HG03159 (cell line): Measurements from ENCODE around the gene FGF21.
A peak's percentile ranks its signal among the peaks of the same experiment; 100 is the strongest.

Experiments used
- ATAC-seq: cut with Tn5 transposase; IDR thresholded peaks from one replicate; pipeline ENCODE4 v1.9.1; 2021; ENCODE audit warnings: mild to moderate bottlenecking, moderate library complexity; ENCODE audit not compliant: unreplicated experiment

FGF21 gene

DNA sequence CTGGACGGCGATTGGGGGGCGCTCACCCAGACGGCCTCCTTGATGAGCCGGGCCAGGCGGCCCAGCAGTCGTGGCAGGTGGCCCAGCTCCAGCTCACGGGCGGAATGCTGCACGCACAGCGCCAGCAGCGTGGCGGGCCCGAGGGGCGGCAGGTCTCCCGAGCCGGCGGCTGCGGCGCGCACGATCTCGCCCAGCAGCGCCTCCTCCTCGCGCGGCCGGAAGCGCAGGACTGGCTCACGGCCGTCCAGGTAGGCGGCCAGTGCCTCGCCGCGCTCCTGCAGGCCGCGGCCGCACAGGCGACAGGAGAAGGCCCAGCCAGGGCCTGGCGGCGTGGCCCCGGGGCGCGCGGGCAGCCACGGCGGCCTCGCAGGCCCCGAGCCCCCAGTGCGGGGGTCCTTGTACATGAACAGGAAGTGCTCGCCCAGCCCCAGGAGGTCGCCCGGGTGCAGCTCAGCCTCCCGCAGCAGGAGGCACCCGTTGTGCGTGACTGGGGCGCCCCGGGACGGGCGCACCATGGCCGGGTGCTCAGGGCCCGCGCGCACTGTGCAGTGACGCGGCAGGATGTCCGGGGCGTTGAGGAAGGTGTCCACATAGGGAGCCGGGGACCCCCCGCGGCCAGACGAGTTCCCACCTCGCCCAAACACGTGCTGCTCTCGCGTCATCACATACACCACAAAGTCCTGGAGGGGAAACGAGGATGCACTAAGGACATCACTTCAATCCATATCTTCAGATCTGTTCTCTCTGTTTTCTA is 26.2 kb upstream of the FGF21 start:
- ATAC-seq, result no peak

DNA sequence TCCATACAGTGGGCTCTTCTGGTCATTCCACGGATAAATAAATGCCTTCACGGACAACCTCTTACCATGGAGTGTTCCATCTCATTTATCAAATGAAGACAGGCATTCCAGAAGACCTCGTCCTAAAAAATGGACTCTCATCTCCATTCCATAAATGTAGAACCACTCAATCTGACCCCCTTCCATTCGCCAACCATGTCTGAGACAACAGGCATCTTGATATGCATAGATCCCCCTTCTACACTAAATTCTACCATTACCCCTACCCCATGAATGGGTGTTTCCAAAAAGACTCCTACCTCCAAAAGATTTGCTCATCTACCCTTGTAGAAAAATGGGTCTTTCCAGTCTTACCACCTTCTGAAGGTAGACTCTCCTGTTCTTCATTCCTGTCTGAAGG is 23.9 kb upstream of the FGF21 start:
- ATAC-seq, result no peak

DNA sequence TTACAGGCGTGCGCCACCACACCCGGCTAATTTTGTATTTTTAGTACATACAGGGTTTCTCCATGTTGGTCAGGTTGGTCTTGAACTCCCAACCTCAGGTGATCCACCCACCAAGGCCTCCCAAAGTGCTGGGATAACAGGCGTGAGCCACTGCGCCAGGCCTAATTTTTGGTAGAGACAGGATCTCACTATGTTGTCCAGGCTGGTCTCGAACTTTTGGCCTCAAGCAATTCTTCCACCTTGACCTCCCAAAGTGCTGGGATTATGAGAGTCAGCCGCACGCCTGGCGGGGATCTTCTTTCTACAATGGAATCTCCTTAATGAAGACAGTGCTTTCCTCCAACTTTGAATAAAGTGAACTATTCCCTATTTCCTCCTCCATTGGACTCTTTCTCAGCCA is 20.7 kb upstream of the FGF21 start:
- ATAC-seq, result no peak

DNA sequence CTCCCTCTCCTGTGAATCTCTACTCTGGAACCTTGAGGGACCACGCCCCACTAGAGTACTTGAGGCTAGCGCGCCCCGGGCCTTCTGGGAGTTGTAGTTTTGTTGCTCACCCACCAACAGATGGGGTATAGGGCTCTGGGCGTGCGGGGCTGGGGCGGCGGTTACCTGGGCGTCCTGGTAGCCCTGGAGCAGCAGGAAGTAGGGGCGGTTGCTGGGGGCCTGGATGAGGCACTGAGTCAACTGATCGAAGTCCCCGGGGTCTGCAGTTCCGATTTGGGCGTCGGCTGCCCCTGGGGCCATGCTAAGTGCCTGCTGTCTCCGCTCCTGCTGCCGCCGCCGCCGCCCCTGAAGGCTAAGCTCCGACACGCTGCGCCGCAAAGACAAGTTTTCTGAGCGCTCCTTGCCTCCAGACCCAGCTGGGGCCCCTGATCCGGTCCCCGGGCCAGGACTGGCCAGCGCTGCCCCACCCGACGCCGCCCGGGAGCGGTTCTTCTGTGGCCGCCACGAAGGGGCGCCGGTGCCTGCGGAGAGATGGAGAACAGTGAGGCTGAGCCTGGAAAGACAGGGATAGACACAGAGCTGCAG is 20.2 kb upstream of the FGF21 start:
- no peak for ATAC-seq

DNA sequence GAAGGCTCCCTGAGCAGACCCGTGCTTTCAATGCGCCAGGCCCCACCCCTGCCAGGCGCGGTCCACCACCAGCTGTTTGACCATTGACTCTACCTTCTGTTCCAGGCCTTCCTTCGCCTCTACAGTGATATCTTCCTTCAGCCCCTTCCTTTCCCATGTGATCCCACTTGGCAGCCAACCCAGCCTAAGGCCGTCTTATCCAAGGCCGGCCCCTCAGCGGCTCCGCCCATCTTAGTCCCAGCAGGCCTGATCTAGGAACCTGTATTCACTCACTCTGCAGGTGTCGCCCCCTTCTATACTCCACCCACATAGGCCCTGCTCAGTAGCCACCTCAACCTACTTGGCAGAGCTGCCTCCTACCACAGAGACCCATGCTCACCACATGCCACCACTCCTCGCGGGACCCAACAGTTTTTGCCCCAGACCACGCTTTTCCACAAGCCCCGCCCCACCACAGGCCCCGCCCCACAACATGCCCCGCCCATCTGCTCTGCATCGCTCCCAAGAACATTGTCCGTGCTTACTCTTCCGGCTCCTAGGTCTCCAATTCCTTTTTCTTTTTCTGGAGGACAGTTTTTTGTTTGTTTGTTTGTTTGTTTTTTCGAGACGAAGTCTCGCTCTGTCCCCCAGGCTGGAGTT is 17.8 kb upstream of the FGF21 start:
- no peak for ATAC-seq

DNA sequence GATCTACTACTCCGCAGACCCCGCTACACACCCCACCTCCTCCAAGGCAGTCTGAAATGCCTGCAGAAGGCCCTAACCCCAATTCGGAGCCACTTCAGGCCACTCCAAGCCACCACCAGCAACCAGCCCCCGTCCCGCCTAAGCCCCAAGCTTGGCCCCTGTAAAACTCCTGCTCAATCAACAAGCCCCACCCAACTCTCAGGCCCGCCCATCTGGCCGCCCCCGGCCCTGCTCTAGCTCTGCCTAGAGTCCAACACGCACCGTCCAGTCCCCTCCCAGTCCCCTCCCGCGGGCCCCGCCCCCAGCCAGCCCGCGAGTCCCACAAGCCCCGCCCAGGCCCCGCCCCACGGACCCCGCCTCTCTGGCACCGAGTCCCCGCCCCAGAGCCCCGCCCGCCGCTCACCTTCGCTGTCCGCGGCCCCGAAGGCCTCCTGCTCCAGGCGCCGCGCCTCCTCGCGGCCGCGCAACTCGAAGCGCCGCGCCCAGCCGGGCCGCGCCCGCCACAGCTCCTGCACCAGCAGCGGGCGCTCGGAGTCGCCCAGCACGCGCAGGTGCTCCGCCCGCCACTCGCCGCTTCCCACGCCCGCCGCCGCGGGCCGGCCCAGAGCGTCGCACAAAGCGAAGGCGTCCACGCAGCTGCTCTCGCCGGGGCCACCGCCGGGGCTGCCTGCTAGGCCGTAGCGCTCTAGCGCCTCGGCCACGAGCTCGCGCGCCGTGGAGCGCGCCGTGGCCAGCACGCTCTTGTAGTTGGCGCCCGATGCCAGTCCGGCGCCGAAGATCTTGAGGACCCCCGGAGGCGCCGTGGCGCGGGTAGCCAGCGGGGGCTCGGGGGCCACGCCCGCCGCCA is 16.5 kb upstream of the FGF21 start:
- peak; percentile 66 for ATAC-seq

DNA sequence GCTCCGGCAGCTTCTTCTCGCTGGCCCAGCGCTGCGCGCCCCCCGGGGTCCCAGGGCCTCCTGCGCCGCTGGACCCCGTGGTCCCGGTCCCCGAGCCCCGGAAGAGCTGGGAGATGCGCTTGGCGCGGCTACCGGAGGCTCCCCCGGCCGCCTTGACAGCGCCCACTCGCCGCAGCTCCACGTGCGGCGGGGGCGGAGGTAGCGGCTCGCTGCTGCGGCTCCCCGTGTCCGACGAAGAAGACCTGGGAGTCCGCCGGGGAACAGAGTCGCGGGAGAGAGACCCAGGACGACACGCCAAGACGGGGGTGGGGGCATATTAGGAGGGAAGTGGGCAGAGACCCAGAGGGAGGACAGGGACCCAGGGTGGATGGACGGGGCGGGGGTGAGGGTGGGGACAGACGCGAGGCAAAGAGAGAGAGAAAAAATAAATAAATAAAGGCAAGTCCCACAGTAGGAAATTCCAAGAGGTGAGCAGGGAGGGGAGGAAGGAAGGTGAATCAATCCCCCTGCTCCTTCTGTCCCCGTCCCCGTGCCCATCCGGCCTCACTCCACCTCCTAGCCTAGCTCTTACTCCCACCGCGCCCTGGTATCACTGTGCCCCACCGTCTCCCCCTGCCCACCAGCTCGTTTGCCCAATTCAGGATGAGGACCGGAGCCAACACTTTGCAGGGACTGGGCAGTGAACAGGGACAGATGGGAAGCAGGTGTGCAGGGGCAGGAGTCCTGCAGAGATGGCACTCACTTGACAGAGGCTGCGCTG is 15.7 kb upstream of the FGF21 start:
- ATAC-seq, result peak; percentile 13

DNA sequence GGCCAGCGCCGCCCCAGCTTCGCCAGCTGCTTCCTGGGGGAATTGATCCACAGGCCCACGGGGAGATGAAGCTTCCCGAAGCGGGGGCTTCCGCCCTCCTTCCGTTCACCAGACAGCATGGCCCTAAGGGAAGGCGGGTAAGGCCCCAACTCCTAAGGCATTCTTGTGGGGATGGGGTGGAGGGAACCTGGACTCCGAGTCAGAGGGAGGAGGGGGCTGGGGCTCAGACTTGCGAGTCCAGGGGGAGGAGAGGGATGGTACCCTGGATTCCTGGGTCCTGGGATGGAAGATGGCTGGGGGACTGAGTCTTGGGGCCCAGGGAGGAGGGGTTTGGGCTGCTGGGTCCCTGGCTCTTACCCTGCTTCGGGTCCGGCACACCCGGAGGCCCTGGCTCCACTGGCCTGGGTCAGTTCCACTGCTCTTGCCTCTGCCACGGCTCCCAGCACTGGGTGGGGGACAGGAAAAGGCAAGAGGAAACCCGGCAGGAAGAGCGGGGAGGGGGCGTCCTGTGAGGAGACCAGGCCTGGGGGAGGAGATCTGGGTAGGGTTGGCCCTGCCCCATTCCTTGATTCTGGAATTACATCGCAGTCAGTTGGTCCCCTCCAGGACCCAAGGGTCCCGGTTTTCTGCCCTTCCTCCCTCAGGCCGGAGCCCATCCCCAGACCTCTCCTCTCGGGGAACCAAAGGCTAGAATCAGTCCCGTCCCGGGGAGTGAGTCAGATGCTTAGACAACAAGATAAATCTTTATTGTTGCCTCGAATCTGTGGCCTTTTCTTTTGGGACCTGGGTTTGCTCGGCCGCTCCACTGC is 15.0 kb upstream of the FGF21 start, which contains the start of gene RASIP1:
TSS of gene RASIP1 (minus strand) at position 447 of the 809 bp plus-strand sequence. CDS start at position 119, 328 bp downstream.
- ATAC-seq, result no peak

DNA sequence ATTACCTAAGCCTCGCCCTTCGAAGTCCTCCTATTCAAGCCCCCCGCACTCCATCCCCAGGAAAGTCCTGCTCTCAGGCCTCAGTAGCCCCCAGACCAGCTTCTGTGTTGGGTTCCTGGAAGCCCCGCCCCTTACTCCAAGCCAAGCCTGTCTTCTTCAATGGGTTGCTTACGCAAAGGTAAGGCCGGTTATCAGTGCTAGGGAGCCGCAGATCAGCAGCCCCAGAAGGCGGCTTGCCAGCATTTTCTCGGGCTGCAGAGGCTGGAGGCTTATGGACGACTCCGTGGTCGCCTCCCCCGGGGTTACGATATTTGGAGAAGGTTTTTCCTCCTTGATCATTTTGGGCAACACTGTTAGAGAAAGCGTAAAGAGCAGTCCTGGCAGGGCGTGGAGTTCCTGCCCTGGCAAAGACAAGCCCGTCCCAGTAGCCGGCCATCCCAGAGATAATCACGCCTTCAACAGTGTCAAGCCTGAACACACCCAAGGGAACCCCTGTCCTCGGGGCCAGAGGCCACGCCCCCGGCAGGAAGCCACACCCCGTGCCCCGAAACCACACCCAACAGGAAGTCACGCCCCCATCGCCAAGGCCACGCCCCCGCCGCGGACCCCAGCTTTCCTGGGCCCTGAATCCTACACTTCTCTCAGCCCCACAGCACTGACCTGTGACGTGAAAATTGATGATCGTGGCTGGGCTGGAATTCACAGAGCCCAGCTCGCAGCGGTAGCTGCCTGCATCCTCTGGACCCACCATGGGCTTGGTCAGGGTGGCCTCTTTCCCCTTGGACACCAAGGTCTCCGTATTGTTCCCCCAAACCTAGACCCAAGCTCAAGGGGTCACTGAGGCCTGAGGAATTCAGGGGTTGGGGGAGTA is 14.0 kb upstream of the FGF21 start:
- no peak for ATAC-seq

DNA sequence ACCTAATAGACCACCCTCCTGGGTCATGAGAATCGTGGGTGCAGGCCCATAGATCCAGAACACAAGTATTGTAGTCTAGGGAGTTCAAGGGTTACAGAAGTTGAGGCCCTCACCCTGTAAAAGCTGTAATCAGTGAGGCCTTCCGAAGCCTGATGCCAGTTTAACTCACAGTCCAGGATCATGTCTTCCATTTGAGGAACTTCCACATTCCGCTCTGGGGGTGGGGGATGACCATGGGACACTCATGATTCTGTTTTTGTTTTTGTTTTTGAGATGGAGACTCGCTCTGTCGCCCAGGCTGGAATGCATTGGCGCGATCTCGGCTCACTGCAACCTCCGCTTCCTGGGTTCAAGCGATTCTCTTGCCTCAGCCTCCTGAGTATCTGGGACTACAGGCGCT is 13.2 kb upstream of the FGF21 start:
- no peak for ATAC-seq

DNA sequence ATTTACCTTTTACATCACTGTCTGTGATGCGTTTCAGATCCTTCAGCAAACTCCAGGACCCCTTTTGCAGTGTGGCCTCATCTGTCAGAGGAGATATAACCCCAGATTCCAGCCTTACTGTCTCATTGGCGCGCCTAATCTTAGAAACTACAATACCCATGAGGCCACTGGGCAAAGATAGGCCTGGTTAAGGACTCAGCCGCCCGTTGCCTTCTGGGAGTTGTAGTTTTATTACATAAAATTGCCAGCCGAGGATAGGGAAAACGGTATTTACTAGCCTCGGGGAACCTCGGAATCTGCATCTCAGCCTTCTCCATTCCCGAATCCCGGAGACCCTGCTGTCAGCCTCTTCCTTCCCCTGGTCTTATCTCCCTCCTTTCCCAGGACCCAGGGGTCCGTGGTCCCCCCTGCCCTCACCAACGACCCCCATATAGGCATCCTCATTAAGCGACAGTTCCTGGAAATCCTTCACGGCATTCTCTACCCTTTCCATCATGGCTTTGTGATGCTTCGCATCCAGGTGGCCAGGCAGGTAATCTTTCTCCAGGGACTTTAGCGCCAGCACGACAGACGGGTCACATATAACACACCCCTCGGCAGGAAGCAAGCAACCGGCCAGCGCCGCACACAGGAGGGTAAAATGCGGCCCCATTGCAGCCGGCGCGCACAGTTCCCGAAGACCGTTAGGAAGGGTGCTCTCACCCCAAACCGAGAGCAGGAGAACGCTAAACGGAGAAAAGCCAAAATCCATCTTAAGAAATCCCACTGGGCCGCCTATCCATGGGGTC is 9.9 kb upstream of the FGF21 start:
- no peak for ATAC-seq

DNA sequence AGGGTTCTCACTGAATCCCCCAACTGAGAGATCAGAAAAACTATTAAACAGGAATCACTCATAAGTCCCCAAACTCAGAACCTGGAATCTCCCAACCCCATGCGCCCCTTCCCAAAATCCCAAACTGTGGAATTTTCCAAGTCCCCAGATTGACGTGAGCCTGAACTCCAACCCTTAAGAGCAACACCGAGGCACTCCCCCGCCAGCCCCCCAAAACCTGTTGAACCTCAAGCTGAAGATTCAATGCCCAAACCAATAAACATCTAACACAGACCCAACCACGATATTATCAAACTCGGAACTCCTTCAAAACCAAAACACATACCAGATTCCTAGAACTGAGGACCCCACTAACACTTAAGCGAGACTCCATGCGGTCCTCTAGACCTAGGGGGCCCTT is 9.2 kb upstream of the FGF21 start:
- no peak for ATAC-seq

DNA sequence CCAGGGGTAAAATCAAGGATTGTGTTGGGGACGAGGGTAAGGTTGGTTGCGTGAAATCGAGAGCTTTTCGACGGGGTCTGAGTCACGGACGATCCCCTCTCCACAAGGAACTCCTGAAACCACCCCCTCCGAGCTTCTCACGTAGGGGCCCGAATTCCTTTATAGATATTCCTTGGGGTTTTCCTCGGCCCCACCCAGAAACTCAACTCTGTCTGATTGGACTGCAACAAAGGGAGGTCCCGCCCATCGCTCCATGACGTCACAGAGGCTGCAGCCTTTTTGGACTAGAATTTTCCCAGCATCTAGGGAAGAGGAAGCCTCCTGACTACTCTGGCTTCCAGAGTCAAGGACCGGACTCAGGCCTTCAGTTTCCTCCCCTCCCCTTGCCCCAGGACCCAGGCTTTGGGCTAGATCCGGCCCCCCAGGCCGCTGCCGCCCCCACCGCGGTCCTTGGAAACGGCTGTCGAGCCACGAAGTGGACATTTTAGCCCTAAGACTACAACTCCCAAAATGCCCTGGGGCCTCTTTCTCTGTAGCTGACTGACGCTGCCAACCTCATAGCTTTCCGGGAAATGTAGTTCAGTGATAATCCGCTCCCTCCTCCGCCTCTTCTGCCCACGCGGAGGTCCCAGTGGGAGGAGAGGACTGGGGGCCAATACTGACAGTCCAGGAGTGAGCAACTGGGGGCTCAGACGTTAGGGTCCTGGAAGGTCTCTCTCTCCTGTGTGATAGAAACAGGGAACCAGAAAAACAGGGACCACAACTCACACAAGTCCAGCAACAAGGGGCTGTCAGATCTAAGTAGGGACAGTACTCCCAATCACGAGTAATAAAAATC is 8.4 kb upstream of the FGF21 start, which contains the start of gene IZUMO1:
TSS of gene IZUMO1 (minus strand) at position 172 of the 838 bp plus-strand sequence. CDS start 1,050 bp downstream, outside the sequence.
- ATAC-seq, result no peak

DNA sequence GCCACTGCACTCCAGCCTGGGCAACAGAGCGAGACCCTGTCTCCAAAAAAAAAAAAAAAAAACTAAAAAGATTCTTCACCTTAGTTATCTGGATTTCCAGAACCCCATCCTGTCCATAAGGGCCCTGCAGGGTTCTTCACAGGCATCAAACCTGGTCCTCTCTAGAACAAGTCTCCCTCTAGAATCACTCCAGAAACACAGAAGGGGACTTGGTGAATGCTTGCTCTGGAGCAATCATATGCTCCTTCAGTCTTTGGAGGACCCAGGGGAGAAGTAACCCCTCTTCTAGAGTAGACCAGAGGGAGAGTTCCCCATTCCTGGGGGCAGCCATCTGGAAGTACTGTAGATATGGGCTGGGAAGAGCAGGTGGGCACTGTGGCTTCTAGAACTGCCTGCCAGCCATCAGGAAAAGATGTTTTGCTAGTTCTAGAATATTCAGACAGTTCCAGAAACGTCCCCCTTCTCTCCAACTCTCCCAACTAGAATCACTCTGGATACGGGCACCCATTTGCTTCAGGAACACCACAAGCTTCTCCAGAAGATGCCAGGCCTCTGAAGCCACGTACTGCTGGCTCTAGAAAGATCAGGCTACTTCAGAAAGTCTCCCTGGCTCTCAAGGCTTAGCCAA is 5.6 kb upstream of the FGF21 start:
- no peak for ATAC-seq

DNA sequence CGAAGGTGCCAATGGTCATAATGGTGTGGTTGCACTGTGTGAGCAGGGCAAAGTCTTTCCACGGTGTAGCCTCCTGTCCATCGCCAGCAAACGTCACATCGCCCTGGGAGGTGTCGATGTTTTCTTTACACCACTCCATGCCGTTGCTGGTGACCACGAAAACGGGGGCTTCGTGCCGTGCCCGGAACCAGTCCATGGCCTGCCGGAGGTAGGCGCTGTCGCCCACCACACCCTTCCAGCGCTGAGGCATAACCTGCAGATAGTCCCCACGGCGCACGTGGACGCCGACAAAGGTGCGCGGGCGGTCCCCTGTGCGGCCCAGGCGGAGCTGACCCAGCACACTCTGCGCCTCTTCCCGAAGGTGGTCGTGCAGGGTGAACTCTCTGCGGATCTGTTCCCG is 5.0 kb upstream of the FGF21 start:
- ATAC-seq, result no peak

DNA sequence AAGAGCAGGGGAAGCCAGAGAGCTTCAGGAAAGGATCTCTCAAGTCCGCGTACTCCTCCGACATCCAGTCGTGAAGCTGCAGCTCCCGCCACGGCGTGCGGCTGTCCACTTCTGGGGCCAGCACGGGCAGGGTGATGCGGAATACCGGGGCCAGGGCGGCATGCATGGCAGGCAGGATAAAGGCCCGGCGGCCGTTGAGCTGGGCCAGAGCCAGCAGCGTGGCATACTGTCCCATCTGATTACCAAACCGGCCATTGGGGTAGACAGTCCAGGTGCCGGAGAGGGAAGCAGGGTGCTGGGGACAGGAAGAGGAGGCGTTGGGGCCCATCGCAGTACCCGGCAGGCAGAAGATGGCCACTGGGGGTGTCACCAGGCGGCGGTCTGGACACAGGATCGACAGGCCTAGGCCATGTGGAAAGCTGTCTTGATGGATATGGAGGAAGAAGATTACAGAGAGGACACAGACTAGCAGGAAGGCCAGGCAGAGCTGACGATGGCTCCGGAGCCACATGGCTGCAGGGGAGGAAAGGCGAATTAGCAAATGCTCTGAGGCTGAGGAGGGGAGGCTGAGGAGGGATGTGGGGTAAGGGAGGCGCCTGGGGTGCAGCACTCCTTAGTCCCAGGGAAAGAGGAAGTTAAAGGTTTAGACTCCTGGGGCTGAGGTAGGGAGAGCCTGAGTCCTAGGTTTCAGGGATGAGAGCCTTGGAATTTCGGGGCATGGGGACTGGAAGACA is 4.4 kb upstream of the FGF21 start:
- no peak for ATAC-seq
